ENCODE results near the gene GDPD4.

Gene GDPD4, protein sequence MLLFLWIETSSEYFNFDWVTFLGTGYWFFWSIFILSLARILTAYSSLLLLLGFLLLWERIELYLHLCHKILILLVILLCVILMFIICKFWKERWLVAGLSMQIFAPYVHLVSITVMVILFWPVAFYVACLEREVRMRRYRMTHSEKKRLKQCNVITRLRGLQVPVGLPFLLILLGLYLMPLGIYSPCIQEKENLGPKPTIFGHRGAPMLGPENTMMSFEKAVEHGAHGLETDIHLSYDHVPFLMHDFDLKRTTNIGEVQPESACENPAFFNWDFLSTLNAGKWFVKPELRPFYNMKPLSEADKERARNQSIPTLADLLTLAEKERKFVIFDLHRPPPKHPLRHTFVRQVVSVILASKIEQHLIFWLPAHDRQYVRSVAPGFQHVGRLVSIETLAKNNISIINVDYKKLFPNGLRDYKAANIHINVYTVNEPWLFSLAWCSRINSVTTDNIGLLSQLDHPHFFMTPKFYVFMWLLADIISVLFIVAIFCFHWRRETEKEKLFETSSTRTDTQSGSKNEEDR

DNA sequence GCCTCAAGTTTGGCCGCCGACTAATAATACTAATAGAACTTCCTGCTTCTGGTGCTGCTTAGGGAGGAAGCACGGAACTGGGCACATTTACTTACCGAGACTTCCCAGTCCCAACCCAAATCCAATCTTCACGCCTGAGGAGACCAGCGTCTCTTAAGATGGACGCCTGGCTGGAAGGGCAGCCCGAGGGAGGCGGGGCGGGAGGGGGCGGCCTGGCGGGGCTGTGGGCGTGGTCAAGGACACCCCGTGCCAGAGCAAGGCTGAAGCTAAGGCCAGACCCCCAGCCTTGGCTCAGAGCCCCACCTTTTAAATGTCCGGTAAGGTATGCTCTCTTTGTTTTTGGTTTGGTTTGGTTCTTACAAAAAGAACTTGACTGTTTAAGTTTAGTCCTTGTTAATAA lies at the start of gene GDPD4:
TSS of gene GDPD4 (minus strand) at position 177 of the 400 bp plus-strand sequence. CDS start 16,549 bp downstream, outside the sequence.
- FAIRE-seq = no peak
- no peak for DNase-seq (ENCODE audit: extremely low spot score, insufficient read length, low read depth)

DNA sequence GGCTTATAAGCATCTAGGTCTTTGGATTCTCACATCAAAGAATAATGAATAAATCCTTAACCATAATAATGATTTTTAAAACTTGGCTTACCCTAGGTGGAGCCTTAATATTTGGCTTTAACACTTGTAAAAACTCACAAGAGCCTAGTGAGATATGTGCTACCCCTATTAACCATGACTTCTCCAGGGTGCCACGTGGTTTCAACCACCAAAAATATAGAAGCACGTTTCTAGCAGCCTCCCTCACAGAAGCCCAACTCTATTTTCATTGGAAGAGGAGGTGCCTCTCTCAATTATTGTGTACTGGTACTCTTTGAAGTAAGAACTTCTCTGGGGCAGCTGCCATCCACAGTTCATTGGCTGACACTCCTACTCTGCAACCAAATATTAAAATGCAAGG lies 46.5 kb upstream of the GDPD4 start:
- DNase-seq (ENCODE audit: extremely low spot score, insufficient read length, low read depth) (no peak), FAIRE-seq (no peak)

DNA sequence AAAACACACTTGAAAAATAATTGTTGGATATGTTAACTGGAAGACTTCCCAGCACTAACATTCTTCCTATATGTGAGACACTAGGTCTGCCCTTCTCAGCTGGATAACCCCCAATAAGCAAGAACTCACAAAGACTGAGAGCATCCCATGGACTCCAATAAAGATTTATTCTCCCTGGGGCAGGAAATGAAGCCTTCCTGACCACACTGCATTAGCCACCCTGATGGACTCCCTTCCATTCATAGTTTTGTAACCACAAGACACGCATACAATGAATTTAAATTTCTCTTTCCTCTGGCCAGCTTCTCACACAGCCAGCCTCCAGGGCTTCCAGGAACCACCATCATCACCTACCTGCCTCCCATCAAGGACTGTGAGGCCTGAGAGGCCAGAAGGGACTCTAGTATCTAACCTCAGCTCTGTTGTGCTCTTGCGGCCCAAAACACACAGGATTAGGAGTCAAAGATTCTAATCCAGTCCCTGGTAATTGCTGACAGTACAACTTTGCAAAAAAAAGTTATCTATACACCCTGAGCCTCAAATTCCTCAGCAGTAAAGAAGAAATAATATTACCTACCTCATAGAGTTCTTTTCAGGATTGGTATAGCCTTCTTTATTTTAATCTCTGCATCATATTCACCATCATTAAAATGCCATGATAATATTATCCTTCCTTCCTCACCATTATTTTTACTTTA lies 45.6 kb upstream of the GDPD4 start:
- FAIRE-seq = no peak
- no peak for DNase-seq (ENCODE audit: extremely low spot score, insufficient read length, low read depth)

DNA sequence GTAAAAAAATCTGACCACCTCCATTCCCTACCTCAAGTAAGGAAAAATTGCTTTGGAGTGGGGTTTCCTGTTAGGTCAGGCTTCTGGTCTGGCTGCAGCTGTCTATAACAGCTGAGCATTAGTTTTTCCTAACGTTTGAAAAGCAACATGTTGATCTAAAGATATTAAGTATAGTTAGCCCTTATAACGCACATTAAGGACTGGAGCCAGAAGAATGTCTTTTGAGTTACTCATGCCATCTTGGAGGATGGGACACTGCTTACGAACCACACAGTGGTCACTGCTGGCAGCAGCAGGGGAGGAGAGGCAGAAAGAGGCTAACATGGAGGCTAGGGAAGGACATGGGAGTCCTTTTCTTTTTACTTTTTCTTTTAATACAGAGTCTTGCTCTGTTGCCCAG lies 44.1 kb upstream of the GDPD4 start:
- no peak for DNase-seq (ENCODE audit: extremely low spot score, insufficient read length, low read depth)
- no peak for FAIRE-seq

DNA sequence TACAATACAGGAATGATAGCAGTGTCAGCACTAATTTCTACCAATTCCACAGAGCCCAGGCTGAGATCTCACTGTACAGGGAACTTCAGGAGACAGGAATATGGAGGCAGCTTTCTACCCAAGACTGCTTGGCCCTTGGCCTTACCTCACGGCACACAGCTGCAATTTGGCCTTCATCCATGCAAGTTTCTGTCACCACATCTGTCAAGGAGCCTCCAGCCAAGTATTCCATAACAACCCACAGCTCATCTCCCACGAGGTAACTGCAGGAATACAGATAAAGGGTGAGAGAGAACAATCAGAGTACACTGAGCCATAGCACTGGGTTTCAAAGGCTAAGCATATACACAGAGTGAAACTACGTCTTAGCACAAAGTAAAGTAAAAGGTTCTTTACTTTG lies 39.0 kb upstream of the GDPD4 start:
- DNase-seq (ENCODE audit: extremely low spot score, insufficient read length, low read depth) (no peak), FAIRE-seq (no peak)

DNA sequence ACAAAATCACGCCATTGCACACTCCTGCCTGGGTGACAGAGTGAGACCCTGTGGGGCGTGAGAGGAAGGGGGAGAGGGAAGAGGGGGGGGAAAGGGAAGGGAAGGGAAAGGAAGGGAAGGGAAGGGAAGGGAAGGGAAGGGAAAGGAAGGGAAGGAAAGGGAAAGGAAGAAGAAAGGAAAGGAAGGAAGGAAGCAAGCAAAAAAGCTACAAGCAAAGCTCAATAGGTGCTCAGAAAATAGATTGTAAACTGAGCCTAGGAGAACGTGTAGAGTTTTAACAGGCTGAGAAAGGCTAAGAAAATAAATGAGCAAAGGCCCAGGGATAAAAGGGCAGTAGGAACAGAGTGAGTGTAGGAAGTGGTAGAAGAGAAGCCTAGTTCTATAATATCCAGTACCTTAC lies 30.8 kb upstream of the GDPD4 start:
- DNase-seq (ENCODE audit: extremely low spot score, insufficient read length, low read depth) = no peak
- no peak for FAIRE-seq

DNA sequence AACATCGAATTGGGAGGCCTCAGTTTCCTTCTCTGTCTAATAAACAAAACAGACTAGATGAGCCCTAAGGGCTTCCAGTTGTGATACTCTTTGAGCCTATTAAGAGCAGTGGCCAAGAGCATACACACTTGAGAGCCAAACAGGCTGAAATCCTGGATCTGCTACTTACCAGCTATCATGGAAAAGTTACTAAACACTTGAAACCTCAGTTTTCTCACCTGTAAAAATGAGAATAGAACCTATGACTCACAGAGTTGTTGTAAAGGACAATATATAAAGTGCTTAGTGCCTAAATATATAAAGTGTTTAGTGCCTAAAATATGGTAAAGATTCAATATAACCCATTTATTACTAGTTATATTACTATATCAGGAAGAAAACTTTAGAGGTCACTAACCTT lies 23.7 kb upstream of the GDPD4 start:
- FAIRE-seq (no peak), DNase-seq (ENCODE audit: extremely low spot score, insufficient read length, low read depth) (no peak)

DNA sequence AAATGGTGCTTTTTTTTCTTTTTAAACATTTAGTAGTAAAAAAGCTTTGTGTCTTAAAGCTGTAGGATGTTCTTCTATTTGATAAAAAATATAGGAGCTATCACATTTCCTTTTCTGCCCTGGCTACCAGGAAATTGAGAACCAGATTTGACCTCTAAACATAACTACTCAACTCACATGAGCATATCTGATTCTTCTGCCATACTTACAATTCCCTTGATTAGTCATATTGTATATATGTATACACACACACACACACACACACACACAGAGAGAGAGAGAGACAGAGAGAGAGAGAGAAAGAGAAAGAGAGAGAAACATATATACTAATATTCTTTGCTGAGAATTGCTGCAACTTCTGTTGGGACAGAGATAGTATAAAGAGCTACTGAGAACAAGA lies 23.0 kb upstream of the GDPD4 start:
- no peak for DNase-seq (ENCODE audit: extremely low spot score, insufficient read length, low read depth)
- no peak for FAIRE-seq

DNA sequence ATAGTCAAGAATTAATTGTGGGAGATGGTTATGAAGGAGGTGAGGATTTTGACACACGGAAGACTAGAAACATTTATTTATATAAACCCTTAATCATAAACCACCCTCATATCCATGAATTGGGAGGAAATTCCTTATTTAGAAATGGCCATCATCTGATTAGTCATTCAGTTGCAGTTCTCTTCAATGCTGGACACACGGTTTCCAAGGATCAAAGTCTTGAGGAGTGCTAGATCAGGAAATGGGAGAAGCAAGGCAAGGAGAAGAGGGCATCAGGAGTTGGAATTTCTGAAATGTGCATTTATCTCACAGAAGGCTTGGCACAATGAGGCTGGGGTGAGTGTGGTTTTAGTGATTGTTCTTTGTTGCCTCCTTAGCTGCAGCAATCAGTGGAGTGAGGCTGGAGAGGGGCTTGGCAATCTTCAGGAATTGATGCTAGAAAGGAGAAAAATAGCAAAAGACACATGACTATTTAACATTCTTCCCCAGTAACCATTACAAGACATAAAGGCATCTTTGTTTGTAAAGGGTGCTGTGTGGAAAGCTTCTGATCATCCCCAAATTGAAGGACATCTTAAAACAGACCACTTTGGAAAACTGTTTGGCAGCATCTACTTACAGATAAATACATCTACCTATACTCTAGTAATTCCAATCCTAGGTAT lies 21.6 kb upstream of the GDPD4 start:
- DNase-seq (ENCODE audit: extremely low spot score, insufficient read length, low read depth) (no peak), FAIRE-seq (no peak)

DNA sequence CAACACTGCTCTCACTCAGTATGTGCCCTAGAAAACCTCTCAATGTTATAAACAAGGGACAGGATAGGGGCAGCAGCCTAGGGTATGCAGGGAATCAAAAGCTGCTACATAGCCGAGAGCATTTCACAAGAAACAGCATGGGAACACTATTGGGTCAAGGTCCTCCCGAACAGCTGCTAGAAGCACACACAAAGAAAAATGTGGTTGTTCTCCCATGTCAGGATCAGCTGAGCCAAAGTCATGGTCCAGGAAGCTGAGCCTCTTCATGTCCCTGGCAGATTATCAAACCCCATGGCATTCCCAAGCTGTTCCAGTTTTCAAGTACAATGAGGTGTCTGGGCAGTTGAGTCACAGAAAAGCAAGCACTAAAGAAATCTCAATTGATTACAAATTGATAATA lies 21.0 kb upstream of the GDPD4 start:
- FAIRE-seq (no peak), DNase-seq (ENCODE audit: extremely low spot score, insufficient read length, low read depth) (no peak)

DNA sequence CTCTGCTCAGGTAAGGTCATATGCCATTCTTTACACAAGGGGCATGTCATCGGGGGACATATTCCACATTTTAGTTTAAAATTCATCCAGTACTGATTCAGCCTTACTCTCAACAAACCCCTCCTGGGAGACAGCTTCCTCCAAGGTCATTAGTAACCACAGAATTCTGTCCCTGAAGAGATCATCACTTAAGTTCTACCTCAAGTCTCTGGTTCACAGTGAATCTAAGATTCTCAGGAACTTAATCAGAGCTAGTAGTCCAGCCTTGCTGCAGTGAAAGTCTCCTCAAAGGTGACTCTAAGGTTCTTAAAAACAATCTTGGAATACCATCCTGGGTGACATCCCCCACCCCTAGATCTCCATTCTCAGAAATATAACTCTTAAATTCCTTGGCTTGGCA lies 18.9 kb upstream of the GDPD4 start:
- DNase-seq (ENCODE audit: extremely low spot score, insufficient read length, low read depth) = no peak
- FAIRE-seq = no peak

DNA sequence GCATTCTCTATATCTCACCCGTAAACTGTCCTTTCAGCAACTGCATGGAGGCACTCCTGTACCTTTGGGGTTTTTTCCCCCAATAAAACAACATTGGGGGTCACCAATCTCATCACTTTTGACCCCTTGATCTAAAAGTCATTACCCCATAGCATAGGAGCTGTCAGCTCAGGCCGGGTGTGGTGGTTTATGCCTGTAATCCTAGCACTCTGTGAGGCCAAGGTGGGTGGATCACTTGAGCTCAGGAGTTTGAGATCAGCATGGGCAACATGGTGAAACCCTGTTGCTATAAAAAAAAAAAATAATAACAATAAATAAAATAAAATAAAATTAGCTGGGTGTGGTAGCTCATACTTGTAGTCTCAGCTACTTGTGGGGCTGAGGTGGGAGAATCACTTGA lies 17.1 kb upstream of the GDPD4 start:
- no peak for FAIRE-seq
- DNase-seq (ENCODE audit: extremely low spot score, insufficient read length, low read depth) = no peak

DNA sequence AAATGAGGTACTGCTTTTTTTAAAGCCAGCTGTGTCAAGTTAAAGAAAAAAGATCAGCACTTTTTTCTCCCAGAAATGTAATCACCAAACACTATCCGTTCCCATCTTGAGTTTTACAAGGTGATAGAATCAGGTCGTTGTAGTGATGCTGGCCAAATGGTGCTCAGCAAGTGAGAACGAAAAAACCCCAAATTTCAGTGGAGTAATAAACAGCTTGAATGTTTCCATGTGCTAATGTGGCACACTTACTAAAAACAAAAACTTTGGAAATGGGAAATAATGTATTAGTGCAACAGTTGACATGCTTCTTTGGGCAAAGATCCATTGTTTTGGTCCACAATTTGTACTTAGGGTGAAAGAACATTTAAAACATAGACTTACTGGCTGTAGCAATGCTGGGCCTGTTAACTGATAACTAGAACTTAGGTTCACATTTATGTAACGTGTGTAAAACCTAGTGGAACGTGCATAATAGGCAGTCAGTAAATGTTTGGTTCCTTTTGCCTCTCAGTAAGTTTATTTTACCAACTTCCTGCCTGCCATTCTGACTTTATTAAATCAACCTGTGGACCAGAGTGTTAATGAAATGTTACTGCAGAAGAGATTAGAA lies 15.4 kb upstream of the GDPD4 start:
- DNase-seq (ENCODE audit: extremely low spot score, insufficient read length, low read depth) (no peak), FAIRE-seq (no peak)

DNA sequence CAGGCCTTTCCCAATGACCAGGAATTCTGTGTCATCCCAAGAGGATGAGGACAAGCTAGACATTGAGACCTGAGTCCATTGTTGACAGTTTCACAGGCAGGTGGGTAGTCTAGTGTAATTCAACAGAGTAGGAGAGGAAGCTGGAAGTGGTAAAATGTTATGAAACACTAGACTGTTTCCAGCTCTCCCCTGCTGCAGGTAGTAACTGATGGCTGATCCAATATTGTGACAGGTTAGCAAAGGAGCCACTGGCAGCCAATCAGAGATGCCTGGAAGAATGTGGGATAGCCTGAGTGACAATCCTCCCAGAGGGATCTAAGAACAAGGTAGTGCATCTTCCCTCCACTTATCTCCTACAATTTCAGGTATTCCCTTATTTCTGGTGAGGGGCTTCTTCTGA lies 10.6 kb upstream of the GDPD4 start:
- DNase-seq (ENCODE audit: extremely low spot score, insufficient read length, low read depth) (no peak), FAIRE-seq (no peak)

DNA sequence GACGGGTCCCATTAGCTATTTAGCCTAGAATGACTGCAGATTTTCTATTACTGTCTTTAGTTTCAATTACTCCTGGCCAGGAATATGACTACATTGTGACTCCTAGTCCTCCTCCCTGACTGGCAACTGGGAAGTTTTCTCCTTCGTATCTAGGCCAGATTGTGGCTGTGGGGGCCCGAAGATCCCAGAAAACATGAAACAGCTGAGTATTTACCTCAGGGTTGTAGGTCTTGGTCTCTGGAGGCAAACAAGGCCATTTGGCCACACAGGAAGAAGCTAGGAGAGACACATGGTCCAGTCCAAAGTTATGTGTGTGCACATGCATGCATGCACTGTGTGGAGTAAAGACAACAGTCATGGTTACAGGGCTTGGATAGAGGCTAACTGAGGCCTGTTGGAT lies 10.2 kb upstream of the GDPD4 start:
- FAIRE-seq = no peak
- no peak for DNase-seq (ENCODE audit: extremely low spot score, insufficient read length, low read depth)

DNA sequence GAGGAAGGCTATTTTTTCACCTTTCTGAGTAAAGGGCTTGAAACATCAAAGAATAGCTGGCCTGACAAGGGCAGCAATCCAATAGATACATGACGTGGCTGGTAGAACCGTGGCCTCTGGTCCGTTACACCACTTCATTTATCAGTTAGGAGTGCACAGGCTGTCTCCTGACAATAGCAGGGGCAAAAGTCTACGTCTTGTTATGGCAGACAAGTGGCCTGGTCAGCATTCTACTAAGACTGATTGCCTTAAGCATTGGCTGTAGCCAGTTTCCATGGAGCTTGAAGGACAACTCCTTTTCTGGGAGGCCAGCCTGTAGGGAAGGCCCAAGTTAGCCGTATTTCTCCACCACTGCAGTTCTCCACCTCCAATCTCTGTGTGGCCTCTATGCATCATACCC lies 9.2 kb upstream of the GDPD4 start:
- no peak for FAIRE-seq

DNA sequence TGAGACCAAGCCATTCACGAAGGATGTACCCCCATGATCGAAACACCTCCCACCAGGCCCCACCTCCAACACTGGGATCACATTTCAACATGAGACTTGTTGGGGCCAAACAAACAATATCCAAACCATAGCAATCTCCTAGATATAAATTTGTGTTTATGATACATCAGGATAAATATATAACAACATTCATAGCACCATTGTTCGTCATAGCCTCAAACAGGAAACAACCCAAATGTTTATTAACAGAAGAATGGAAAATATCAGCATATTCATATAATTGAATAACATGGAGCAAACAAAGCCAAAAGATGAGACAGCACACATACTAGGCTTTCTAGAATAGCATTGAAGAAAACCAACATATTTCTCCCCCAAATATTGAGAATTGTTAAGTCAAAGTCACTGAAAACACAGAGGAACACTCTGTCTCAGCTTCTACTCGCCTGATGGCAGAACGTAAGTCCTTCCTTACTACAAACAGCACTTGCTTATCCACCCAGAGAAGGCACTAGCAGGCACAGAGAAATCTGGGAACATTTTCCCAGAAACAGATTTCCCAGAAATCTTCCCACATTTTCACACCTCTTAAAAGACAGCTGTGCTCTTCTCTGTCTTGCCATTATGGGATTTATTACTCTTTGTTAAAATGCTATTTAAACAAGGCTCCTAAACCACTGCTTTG lies 8.1 kb upstream of the GDPD4 start:
- FAIRE-seq = no peak
- DNase-seq (ENCODE audit: extremely low spot score, insufficient read length, low read depth) = no peak

More for the DNA sequence above, 9.2 kb upstream of the GDPD4 start:
- DNase-seq (ENCODE audit: extremely low spot score, insufficient read length, low read depth) = no peak

DNA sequence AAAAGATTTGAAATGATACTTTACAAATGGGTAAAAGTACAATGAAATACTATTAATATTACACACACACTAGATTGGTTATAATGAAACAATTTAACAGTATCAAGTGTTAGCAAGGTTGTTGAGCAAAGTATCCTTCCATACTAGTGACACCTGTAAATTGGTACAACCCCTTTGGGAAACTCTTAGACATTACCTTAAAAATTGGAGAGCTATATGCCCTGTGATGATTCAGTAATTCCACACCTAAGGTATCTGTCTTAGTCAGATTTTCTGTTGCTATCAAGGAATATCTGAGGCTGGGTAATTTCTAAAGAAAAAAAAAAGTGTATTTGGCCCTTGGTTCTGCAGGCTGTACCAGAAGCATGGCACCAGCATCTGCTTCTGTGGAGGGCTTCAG lies 7.4 kb upstream of the GDPD4 start:
- DNase-seq (ENCODE audit: extremely low spot score, insufficient read length, low read depth) (no peak), FAIRE-seq (no peak)

DNA sequence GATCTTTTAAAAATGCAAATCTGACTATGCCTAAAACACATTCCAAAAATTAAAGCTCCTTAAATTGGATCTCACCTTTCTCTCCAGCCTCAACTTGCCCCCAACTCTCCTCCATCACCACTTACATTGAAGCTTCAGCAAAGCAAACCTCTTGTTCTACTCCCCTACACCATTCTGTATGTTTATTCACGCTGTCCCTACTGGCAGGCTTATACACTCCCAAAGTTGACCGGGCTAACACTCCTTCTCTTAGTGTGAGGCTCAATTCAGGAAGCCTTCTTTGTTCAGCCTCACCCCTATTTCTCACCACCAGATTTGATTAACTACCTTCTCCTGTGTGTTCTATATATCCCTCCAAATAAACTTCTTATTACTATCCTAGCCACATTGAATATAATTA lies 1.8 kb upstream of the GDPD4 start:
- no peak for DNase-seq (ENCODE audit: extremely low spot score, insufficient read length, low read depth)
- no peak for FAIRE-seq

DNA sequence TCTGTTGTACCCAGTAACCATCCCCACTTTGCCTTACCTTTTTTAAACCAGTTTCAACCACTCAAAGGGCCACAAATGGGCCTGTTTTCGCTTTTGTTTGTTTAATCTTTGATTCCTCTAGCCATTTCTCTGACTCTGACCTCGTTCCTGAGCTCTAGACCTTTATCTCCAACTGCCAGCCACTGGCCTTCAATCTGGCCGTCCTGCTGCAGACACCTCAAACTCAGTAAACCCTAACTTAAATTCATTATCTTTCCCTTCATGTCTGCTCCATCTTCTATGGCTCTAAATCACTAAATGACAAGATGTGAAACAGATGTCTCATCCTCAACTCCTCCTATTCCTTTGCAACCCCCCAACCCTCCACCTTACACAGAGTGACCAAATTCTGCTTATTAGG lies 1.3 kb upstream of the GDPD4 start:
- no peak for FAIRE-seq
- DNase-seq (ENCODE audit: extremely low spot score, insufficient read length, low read depth) = no peak
